Uterus (tissue), 4 donors: ENCODE measurements around the gene MYH10. TPM values are rescaled to one million over a fixed set of nuclear protein-coding genes. Genes with fewer than 3 reads are reported as not detected.

Experiments used
- DNase-seq, 2 donors: peaks; one replicate each; pipeline ENCODE4 v3.0.0-alpha.2; 2019 to 2020
- H3K27ac ChIP-seq, 2 donors: fragments of 200-600 bp; sonication (generic); 1 replicate in 1 of 2; 2 replicates in 1 of 2; pipeline ENCODE4 v1.5.1; 2016 to 2018
- H3K27me3 ChIP-seq, 2 donors: fragments of 200-600 bp; sonication (generic); one replicate each; pipeline ENCODE4 v1.5.1; 2018 to 2019; ENCODE audit warnings: control low read depth in 1 of 2
- H3K36me3 ChIP-seq, 2 donors: fragments of 200-600 bp; sonication (generic); one replicate each; pipeline ENCODE4 v1.5.1; 2019; ENCODE audit warnings: control low read depth in 1 of 2
- H3K4me1 ChIP-seq, 2 donors: fragments of 200-600 bp; sonication (generic); one replicate each; pipeline ENCODE4 v1.5.1; 2018 to 2019; ENCODE audit warnings: control low read depth in 1 of 2
- H3K4me3 ChIP-seq, 2 donors: fragments of 200-600 bp; sonication (generic); 1 replicate in 1 of 2; 2 replicates in 1 of 2; pipeline ENCODE4 v1.5.1; 2018 to 2019; ENCODE audit warnings: mild to moderate bottlenecking in 1 of 2
- H3K9me3 ChIP-seq, 2 donors: fragments of 200-600 bp; sonication (generic); one replicate each; pipeline ENCODE4 v1.5.1; 2019; ENCODE audit warnings: control low read depth in 1 of 2
- POLR2A ChIP-seq, 2 donors: fragments of 450-650 bp; IDR thresholded peaks; one replicate each; pipeline ENCODE4 v1.6.1; 2016; ENCODE audit warnings: antibody characterized with exemption in 2 of 2, mild to moderate bottlenecking in 1 of 2, moderate library complexity in 1 of 2
- intact Hi-C: fragments of 100-400 bp; cut with DNase I; formaldehyde crosslinking; loops from one replicate; pipeline ENCODE4 v1.15.1; 2023; ENCODE audit warnings: low total_unique reads
- total RNA-seq, 4 donors: library from RNA; depleted of rRNA in 3 of 4; stranded (reverse); fragments of >200 nt in 3 of 4; gene quantifications; one replicate each; pipeline versions ENCODE4 v1.1.0 to v1.2.4, GENCODE V29; 2014 to 2023
- TF ChIP-seq, protein P1 (sequence below), 4 experiments: fragments of 200-600 bp in 2 of 4; fragments of 450-650 bp in 2 of 4; sonication (generic) in 2 of 4; IDR thresholded peaks; one replicate each; pipeline ENCODE4 v1.5.1; 2016 to 2019; ENCODE audit warnings: antibody characterized with exemption in 4 of 4, mild to moderate bottlenecking in 2 of 4, moderate library complexity in 1 of 4
- donor health status: DM: yes; HTN: yes; CAD: no.

Gene MYH10
- total RNA-seq, 4 donors from 2014 or later = 39.1 to 229 (median 65.0) TPM

DNA sequence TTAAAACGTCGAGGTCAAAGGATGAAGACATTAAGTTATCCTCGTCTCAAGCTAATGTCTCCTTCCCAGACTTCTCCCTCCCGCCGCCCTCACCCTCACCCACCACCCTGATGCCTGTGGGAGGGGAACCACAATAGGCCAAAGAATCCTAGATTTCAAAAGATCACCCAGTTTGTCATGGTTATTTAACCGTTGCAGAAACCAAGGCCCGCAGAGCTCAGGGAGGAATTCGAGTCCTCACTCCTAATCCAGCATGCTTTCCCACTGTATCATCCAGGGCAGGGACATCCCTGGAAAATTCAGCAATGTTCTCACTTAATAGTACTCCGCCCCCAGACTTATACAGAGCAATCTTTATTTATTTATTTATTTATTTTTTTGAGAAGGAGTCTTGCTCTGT, 41.8 kb upstream of the MYH10 start:
- DNase-seq = no peak
- Histone ChIP-seq H3K27ac (no peak overlapping the region), H3K4me3 (no peak overlapping the region), H3K36me3 (no peaks in the 10 kb centered on the region), H3K4me1 (peaks cover 0 to 9% of the 10 kb centered on the region in 2 donors), H3K27me3 (no peaks in the 10 kb centered on the region), H3K9me3 (no peaks in the 10 kb centered on the region)
- intact Hi-C loops = no loop called here
- TF ChIP-seq, protein P1, sequence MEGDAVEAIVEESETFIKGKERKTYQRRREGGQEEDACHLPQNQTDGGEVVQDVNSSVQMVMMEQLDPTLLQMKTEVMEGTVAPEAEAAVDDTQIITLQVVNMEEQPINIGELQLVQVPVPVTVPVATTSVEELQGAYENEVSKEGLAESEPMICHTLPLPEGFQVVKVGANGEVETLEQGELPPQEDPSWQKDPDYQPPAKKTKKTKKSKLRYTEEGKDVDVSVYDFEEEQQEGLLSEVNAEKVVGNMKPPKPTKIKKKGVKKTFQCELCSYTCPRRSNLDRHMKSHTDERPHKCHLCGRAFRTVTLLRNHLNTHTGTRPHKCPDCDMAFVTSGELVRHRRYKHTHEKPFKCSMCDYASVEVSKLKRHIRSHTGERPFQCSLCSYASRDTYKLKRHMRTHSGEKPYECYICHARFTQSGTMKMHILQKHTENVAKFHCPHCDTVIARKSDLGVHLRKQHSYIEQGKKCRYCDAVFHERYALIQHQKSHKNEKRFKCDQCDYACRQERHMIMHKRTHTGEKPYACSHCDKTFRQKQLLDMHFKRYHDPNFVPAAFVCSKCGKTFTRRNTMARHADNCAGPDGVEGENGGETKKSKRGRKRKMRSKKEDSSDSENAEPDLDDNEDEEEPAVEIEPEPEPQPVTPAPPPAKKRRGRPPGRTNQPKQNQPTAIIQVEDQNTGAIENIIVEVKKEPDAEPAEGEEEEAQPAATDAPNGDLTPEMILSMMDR (IDR thresholded peaks at IDR 0.05) = no peak
- no peak for TF ChIP-seq POLR2A (IDR thresholded peaks at IDR 0.05)

DNA sequence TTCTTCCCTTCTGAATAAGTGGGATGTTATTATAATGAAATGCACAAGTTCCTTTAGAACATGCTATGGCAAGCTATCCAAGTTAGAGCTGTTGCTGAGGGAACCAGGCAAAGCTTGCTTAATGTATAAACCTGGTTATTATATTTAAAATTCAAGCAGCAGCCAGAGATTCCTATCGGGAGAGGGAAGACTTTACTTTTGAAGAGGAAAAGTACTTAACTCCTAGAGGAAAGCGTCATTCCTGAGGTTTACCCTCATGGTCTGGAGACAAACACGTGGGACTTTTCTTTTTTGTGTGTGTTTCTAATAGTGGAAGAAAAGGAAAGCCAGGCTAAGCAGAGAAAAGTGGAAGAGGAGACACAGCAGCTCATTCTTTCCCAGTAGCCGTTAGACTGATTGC, 39.9 kb upstream of the MYH10 start:
- H3K27me3 ChIP-seq = no peaks in the 10 kb centered on the region
- H3K4me1 ChIP-seq = peaks cover 0 to 9% of the 10 kb centered on the region in 2 donors
- H3K27ac ChIP-seq = no peak overlapping the region
- H3K4me3 ChIP-seq = no peak overlapping the region
- no peaks in the 10 kb centered on the region for H3K9me3 ChIP-seq
- intact Hi-C loops = no loop called here
- no peak for DNase-seq
- TF ChIP-seq POLR2A (IDR thresholded peaks at IDR 0.05) = no peak
- TF ChIP-seq, protein P1 (IDR thresholded peaks at IDR 0.05) = no peak
- no peaks in the 10 kb centered on the region for H3K36me3 ChIP-seq

GRCh38 chr17:8668176-8668740, 37.7 kb upstream of the MYH10 start:
- no peak for DNase-seq
- no peaks in the 10 kb centered on the region for H3K27me3 ChIP-seq
- TF ChIP-seq, protein P1 (IDR thresholded peaks at IDR 0.05) = no peak
- no peak for TF ChIP-seq POLR2A (IDR thresholded peaks at IDR 0.05)
- no peak overlapping the region for H3K27ac ChIP-seq
- peaks cover 0 to 4% of the 10 kb centered on the region in 2 donors for H3K4me1 ChIP-seq
- intact Hi-C loops = no loop called here
- no peak overlapping the region for H3K4me3 ChIP-seq
- H3K36me3 ChIP-seq = no peaks in the 10 kb centered on the region
- no peaks in the 10 kb centered on the region for H3K9me3 ChIP-seq

- H3K4me3 ChIP-seq = no peak overlapping the region
These were observed 36.9 kb upstream of the MYH10 start for GRCh38 chr17:8667421-8667820.

DNA sequence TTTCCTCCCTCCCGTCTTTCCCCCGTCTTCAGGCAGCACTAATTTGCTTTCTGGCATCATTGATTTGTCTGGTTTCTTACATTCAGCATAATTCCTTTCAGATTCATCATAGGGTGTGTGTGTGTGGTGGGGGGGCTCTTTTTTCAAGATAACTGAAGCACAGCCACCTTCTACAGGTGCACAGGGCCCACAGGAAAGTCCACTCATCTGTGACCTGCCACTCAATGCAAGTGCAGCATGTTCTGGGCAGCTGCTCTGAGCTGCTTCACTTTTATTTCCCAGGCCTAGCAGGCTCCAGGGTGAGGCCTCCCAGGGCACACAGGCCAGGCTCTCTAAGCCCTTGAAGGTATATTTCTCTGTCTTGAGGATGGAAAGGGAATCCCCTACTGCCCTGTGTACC, 35.2 kb upstream of the MYH10 start:
- H3K36me3 ChIP-seq = no peaks in the 10 kb centered on the region
- no peak overlapping the region for H3K4me3 ChIP-seq
- no peaks in the 10 kb centered on the region for H3K27me3 ChIP-seq
- no peak for DNase-seq
- TF ChIP-seq, protein P1 (IDR thresholded peaks at IDR 0.05) = no peak
- no peak for TF ChIP-seq POLR2A (IDR thresholded peaks at IDR 0.05)
- no peak overlapping the region for H3K27ac ChIP-seq
- no peaks in the 10 kb centered on the region for H3K4me1 ChIP-seq
- no peaks in the 10 kb centered on the region for H3K9me3 ChIP-seq
- intact Hi-C loops = no loop called here

More at GRCh38 chr17:8667421-8667820, 36.9 kb upstream of the MYH10 start:
- Histone ChIP-seq H3K27ac (no peak overlapping the region), H3K36me3 (no peaks in the 10 kb centered on the region), H3K9me3 (no peaks in the 10 kb centered on the region), H3K4me1 (no peaks in the 10 kb centered on the region), H3K27me3 (no peaks in the 10 kb centered on the region)
- intact Hi-C loops = no loop called here
- no peak for TF ChIP-seq POLR2A (IDR thresholded peaks at IDR 0.05)
- TF ChIP-seq, protein P1 (IDR thresholded peaks at IDR 0.05) = no peak
- no peak for DNase-seq
